Measurements from ENCODE around the gene SOX15.
"Not testable (repeated sequence)": the region's sequence is repeated elsewhere in the genome, so short reads cannot be mapped to it uniquely, and the experiment has no call there.

DNA sequence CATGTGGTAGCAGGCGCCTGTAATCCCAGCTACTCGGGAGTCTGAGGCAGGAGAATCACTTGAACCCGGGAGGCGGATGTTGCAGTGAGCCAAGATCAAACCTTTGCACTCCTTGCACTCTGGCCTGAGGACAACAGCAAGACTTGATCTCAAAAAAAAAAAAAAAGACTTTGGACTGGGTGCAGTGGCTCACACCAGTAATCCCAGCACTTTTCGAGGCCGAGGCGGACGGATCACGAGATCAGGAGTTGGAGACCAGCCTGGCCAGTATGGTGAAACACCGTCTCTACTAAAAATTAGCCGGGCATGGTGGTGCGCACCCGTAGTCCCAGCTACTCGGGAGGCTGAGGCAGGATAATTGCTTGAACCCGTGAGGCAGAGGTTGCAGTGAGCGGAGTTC is 35.9 kb upstream of the SOX15 start:
- TF ChIP-seq, protein P1, sequence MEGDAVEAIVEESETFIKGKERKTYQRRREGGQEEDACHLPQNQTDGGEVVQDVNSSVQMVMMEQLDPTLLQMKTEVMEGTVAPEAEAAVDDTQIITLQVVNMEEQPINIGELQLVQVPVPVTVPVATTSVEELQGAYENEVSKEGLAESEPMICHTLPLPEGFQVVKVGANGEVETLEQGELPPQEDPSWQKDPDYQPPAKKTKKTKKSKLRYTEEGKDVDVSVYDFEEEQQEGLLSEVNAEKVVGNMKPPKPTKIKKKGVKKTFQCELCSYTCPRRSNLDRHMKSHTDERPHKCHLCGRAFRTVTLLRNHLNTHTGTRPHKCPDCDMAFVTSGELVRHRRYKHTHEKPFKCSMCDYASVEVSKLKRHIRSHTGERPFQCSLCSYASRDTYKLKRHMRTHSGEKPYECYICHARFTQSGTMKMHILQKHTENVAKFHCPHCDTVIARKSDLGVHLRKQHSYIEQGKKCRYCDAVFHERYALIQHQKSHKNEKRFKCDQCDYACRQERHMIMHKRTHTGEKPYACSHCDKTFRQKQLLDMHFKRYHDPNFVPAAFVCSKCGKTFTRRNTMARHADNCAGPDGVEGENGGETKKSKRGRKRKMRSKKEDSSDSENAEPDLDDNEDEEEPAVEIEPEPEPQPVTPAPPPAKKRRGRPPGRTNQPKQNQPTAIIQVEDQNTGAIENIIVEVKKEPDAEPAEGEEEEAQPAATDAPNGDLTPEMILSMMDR (IDR thresholded peaks at IDR 0.05) = not testable (repeated sequence)
- not testable (repeated sequence) for TF ChIP-seq EZH2phosphoT487, EZH2 (IDR thresholded peaks at IDR 0.05)

Measured in neural progenitor cell (in vitro differentiated cells).